ENCODE measurements around the gene PCSK6. TPM values are rescaled to one million over a fixed set of nuclear protein-coding genes. Genes with fewer than 3 reads are reported as not detected.

PCSK6 gene
- total and polyA plus RNA-seq, 2 donors from 2014 or later, result 3.8 to 7.3 TPM

DNA sequence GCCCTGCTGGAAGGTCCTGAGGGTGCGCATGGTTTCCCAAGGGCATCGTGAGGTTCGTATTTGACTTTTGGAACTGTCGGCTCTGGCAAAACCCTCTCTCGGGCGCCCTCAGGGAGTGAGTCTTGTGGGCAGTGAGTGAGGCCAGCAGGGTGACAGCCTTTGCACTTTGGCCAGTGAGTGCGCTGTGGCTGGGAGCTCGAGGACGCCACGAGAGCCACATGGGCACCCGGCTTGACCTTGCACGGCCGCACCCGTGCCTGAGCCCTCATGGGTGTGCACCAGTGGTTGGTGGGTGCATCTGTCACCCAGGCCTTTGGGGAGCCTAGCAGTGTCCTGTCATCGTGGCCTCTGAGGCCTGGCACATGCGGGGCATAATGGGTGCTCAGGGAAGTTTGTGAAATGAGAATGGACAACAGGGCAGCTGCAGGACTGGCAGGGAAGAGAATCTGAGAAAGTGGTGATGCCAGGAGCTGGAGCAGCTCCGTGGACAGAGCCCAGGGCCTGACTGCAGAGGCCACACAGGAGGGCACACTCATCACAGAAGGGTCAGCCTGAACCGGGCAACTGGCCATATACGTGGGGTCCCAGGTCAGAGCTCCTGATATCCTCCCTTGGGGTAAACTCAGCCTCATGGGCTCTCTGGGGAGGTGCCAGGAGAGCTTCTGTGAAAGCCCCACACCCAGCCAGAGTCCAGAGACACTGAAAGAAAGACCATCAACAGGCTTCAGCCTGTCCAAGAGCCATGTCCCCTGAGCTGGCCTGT, 164.1 kb downstream of the PCSK6 start:
- intact Hi-C loops (cut with DNase I), result no loop called here
- no peaks in the 10 kb centered on the region for H3K27me3 ChIP-seq (ENCODE audit: control insufficient read depth, insufficient read depth, low read length)
- H3K4me1 ChIP-seq (ENCODE audit: control insufficient read depth in 2 of 3, insufficient read depth in 2 of 3, low read depth in 1 of 3, low read length in 3 of 3), result peaks cover 0 to 2% (median 0%) of the 10 kb centered on the region in 3 donors
- FAIRE-seq (no peak), DNase-seq (peak in 2 of 5 donors; percentile 34 to 63)
- no peak overlapping the region for H3K4me3 ChIP-seq (ENCODE audit: low read length in 3 of 3)
- TF ChIP-seq, protein P1, sequence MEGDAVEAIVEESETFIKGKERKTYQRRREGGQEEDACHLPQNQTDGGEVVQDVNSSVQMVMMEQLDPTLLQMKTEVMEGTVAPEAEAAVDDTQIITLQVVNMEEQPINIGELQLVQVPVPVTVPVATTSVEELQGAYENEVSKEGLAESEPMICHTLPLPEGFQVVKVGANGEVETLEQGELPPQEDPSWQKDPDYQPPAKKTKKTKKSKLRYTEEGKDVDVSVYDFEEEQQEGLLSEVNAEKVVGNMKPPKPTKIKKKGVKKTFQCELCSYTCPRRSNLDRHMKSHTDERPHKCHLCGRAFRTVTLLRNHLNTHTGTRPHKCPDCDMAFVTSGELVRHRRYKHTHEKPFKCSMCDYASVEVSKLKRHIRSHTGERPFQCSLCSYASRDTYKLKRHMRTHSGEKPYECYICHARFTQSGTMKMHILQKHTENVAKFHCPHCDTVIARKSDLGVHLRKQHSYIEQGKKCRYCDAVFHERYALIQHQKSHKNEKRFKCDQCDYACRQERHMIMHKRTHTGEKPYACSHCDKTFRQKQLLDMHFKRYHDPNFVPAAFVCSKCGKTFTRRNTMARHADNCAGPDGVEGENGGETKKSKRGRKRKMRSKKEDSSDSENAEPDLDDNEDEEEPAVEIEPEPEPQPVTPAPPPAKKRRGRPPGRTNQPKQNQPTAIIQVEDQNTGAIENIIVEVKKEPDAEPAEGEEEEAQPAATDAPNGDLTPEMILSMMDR (IDR thresholded peaks at IDR 0.05; ENCODE audit: borderline replicate concordance, extremely low read depth, insufficient read depth), result no peak
- H3K36me3 ChIP-seq (ENCODE audit: control insufficient read depth in 2 of 3, insufficient read depth in 3 of 3, low read length in 3 of 3), result no peaks in the 10 kb centered on the region
- H3K27ac ChIP-seq (ENCODE audit: low read depth in 2 of 2, low read length in 2 of 2), result no peak overlapping the region
- H3K9me3 ChIP-seq (ENCODE audit: control insufficient read depth in 2 of 3, insufficient read depth in 1 of 3, low read length in 3 of 3), result no peaks in the 10 kb centered on the region
- H3K9ac ChIP-seq (ENCODE audit: low read length in 3 of 3), result no peak overlapping the region

DNA sequence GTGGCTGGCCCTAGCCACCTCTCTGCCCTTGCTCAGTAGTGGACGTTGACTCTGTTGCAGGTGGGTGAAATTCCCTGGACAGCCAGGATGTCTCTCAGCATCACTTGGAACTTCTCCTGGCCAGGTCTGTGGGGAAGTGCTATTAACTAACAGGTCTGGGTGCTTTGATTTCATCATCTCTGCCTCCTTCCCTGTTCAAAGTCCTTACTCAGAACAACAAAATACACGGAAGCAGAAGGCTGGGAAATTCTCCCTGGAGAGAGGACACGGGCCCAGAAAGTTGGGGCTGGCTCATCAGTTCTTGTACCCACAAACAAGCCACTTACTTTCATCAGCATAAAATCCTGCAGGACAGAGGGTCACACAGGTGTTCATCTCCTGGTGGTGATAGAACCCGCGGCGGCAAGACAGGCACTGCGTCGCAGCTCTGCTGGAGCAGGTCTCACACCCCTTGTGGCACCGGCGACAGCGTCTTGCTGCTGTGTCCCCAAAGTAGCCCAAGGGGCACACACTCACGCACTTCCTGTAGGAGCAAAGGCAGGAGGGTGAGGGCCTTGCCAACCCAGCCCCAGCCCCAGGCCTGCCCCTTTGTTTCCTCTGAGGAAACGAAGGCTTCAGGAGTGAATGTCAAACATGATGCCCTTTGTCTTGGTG, 164.9 kb downstream of the PCSK6 start:
- H3K4me1 ChIP-seq (ENCODE audit: control insufficient read depth in 2 of 3, insufficient read depth in 2 of 3, low read depth in 1 of 3, low read length in 3 of 3), result peaks cover 0 to 2% (median 0%) of the 10 kb centered on the region in 3 donors
- intact Hi-C loops (cut with DNase I), result no loop called here
- H3K4me3 ChIP-seq (ENCODE audit: low read length in 3 of 3), result no peak overlapping the region
- no peaks in the 10 kb centered on the region for H3K9me3 ChIP-seq (ENCODE audit: control insufficient read depth in 2 of 3, insufficient read depth in 1 of 3, low read length in 3 of 3)
- H3K36me3 ChIP-seq (ENCODE audit: control insufficient read depth in 2 of 3, insufficient read depth in 3 of 3, low read length in 3 of 3), result no peaks in the 10 kb centered on the region
- H3K27ac ChIP-seq (ENCODE audit: low read depth in 2 of 2, low read length in 2 of 2), result no peak overlapping the region
- TF ChIP-seq, protein P1 (IDR thresholded peaks at IDR 0.05; ENCODE audit: borderline replicate concordance, extremely low read depth, insufficient read depth), result no peak
- no peak for FAIRE-seq
- DNase-seq, result peak in 2 of 5 donors; percentile 22 to 60
- H3K27me3 ChIP-seq (ENCODE audit: control insufficient read depth, insufficient read depth, low read length), result no peaks in the 10 kb centered on the region
- H3K9ac ChIP-seq (ENCODE audit: low read length in 3 of 3), result no peak overlapping the region

DNA sequence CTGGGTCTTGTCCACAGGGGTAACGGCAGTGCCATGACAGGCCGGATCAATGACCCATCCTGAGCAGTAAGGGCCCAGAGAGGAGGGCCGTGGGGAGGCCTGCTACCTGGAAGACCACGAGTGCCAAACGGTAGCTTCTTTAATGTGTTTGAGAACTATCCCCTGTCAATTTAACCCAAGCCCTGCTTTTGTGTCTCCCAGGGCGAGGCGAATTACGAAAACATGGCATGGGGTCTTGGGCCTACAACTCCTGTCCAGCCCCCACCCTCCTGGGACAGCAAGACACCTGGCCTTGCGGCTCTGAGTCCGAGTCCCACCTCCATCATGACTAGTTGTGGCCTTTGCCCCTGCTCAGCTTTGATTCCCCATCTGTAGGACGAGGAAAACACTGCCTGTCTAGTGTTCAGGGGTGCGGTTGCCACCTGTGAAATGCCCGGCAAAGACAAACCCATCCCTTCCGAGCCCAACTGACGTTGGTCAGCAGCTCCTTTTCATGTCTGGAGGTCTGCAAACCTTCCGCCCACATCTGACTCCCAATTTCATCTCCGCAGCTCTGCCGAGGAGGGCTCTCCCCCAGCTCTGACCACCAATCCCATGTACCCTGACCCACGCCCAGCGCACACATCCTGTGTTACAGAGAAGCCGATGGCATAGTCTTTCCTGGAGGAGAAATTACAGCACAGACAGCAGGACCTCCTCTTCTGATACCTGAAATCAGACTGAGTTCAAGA, 165.5 kb downstream of the PCSK6 start:
- H3K4me1 ChIP-seq (ENCODE audit: control insufficient read depth in 2 of 3, insufficient read depth in 2 of 3, low read depth in 1 of 3, low read length in 3 of 3), result peaks cover 0 to 2% (median 0%) of the 10 kb centered on the region in 3 donors
- H3K36me3 ChIP-seq (ENCODE audit: control insufficient read depth in 2 of 3, insufficient read depth in 3 of 3, low read length in 3 of 3), result no peaks in the 10 kb centered on the region
- no peak overlapping the region for H3K9ac ChIP-seq (ENCODE audit: low read length in 3 of 3)
- TF ChIP-seq, protein P1 (IDR thresholded peaks at IDR 0.05; ENCODE audit: borderline replicate concordance, extremely low read depth, insufficient read depth), result no peak
- intact Hi-C loops (cut with DNase I), result no loop called here
- no peak overlapping the region for H3K27ac ChIP-seq (ENCODE audit: low read depth in 2 of 2, low read length in 2 of 2)
- peak in 2 of 5 donors; percentile 23 to 45 for DNase-seq
- H3K9me3 ChIP-seq (ENCODE audit: control insufficient read depth in 2 of 3, insufficient read depth in 1 of 3, low read length in 3 of 3), result no peaks in the 10 kb centered on the region
- FAIRE-seq, result no peak
- H3K27me3 ChIP-seq (ENCODE audit: control insufficient read depth, insufficient read depth, low read length), result no peaks in the 10 kb centered on the region
- H3K4me3 ChIP-seq (ENCODE audit: low read length in 3 of 3), result no peak overlapping the region
